ENCODE results near the gene NUDT10.

NUDT10 gene

GRCh38 chrX:51361251-51361650 is 28.6 kb downstream of the NUDT10 start:
- TF ChIP-seq CTCF (IDR thresholded peaks at IDR 0.05; ENCODE audit: low read depth, low read length, missing control alignments): no peak
- no peak overlapping the region for H3K4me3 ChIP-seq (replicated peaks; ENCODE audit: low read depth, low read length)
- no peak for DNase-seq (ENCODE audit: extremely low read depth, low read depth)

- no peak for TF ChIP-seq CTCF (IDR thresholded peaks at IDR 0.05; ENCODE audit: low read depth, low read length, missing control alignments)
- H3K4me3 ChIP-seq (replicated peaks; ENCODE audit: low read depth, low read length): no peak overlapping the region
- no peak for DNase-seq (ENCODE audit: extremely low read depth, low read depth)
Measured at GRCh38 chrX:51376672-51377071, 44.0 kb downstream of the NUDT10 start.

All from HFF-Myc (cell line).